Neural cell (in vitro differentiated cells): ENCODE data around the gene APBA1.

ENCODE experiments used
- CTCF ChIP-seq: fragments of 450-650 bp; IDR thresholded peaks from 2 replicates; pipeline ENCODE4 v1.5.1; 2014; ENCODE audit warnings: antibody characterized with exemption, mild to moderate bottlenecking, moderate library complexity; ENCODE audit not compliant: poor library complexity, severe bottlenecking
- EP300 ChIP-seq: fragments of 450-650 bp; conservative IDR thresholded peaks from 2 replicates; pipeline ENCODE4 v1.6.1; 2014; ENCODE audit warnings: antibody characterized with exemption, mild to moderate bottlenecking, moderate library complexity; ENCODE audit not compliant: poor library complexity, severe bottlenecking
- EZH2 ChIP-seq: fragments of 200-600, 300-800 bp; shearing (Covaris generic), sonication (generic); IDR thresholded peaks from 2 replicates; pipeline ENCODE4 v1.6.1; 2014; ENCODE audit warnings: antibody characterized with exemption, low read length, borderline replicate concordance, mild to moderate bottlenecking; ENCODE audit not compliant: insufficient read depth, poor library complexity, severe bottlenecking
- MXI1 ChIP-seq: fragments of 450-650 bp; conservative IDR thresholded peaks from 2 replicates; pipeline ENCODE4 v1.6.1; 2014; ENCODE audit warnings: antibody characterized with exemption, mild to moderate bottlenecking; ENCODE audit not compliant: poor library complexity, severe bottlenecking
- POLR2AphosphoS5 ChIP-seq: IDR thresholded peaks from 2 replicates; pipeline ENCODE4 v1.6.1; 2012
- RAD21 ChIP-seq: fragments of 450-650 bp; conservative IDR thresholded peaks from 2 replicates; pipeline ENCODE4 v1.6.1; 2014; ENCODE audit warnings: antibody characterized with exemption, mild to moderate bottlenecking, moderate library complexity
- SMC3 ChIP-seq: fragments of 450-650 bp; conservative IDR thresholded peaks from 2 replicates; pipeline ENCODE4 v1.6.1; 2014; ENCODE audit warnings: antibody characterized with exemption, mild to moderate bottlenecking, moderate library complexity; ENCODE audit not compliant: poor library complexity
- TAF1 ChIP-seq: IDR thresholded peaks from 2 replicates; pipeline ENCODE4 v1.6.1; 2012; ENCODE audit warnings: low read depth
- TF ChIP-seq, protein P1 (sequence below): IDR thresholded peaks from 2 replicates; pipeline ENCODE4 v1.6.1; 2012; ENCODE audit warnings: borderline replicate concordance

DNA sequence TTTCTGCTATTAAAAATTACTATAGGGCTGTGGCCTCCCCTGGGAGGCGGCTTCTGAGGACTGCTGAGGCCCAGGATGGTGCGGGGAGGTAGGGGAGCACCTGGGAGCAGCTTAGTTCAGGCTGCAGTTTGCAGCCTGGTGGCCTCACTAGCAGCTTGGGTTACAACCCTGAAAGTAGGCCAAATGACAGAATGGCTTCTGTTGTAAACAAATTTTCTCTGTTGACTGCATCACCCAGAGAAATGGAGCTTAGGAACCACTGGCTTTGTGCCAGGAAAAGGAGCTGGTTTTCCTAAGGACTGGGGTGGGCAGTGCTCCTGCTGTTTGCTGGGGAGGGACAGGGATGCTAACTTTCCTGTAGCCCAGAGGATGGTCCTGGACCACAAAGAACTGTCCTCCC, 216.9 kb downstream of the APBA1 start:
- TF ChIP-seq CTCF (no peak), RAD21 (no peak), EZH2 (no peak), SMC3 (no peak), POLR2AphosphoS5 (no peak), TAF1 (no peak), EP300 (no peak), MXI1 (no peak)
- TF ChIP-seq, protein P1, sequence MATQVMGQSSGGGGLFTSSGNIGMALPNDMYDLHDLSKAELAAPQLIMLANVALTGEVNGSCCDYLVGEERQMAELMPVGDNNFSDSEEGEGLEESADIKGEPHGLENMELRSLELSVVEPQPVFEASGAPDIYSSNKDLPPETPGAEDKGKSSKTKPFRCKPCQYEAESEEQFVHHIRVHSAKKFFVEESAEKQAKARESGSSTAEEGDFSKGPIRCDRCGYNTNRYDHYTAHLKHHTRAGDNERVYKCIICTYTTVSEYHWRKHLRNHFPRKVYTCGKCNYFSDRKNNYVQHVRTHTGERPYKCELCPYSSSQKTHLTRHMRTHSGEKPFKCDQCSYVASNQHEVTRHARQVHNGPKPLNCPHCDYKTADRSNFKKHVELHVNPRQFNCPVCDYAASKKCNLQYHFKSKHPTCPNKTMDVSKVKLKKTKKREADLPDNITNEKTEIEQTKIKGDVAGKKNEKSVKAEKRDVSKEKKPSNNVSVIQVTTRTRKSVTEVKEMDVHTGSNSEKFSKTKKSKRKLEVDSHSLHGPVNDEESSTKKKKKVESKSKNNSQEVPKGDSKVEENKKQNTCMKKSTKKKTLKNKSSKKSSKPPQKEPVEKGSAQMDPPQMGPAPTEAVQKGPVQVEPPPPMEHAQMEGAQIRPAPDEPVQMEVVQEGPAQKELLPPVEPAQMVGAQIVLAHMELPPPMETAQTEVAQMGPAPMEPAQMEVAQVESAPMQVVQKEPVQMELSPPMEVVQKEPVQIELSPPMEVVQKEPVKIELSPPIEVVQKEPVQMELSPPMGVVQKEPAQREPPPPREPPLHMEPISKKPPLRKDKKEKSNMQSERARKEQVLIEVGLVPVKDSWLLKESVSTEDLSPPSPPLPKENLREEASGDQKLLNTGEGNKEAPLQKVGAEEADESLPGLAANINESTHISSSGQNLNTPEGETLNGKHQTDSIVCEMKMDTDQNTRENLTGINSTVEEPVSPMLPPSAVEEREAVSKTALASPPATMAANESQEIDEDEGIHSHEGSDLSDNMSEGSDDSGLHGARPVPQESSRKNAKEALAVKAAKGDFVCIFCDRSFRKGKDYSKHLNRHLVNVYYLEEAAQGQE = no peak
